ENCODE measurements around the gene NOX3.

DNA sequence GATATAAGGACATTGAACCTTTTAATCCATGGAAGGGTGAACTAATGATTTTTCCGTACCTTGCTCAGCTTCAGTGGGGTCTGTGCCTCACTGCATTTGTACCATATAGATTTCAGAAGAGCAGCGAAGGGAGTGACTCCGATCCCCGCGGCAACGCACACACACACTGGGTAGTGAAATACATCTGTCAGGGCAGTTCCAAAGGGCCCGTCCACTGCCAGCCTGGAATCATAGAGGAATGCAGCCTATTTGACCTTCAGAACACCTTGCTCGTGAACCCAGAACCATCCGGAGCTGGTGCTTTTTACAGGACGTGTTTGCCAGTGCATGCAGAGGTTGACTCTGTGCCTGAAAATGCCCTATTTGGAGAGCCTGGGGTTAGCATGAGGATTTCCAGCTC, 33.0 kb downstream of the NOX3 start:
- TF ChIP-seq CTCF (IDR thresholded peaks at IDR 0.05) (no peak), POLR2A (IDR thresholded peaks at IDR 0.05) (no peak)
